Measurements from ENCODE around the gene AKIRIN2.

DNA sequence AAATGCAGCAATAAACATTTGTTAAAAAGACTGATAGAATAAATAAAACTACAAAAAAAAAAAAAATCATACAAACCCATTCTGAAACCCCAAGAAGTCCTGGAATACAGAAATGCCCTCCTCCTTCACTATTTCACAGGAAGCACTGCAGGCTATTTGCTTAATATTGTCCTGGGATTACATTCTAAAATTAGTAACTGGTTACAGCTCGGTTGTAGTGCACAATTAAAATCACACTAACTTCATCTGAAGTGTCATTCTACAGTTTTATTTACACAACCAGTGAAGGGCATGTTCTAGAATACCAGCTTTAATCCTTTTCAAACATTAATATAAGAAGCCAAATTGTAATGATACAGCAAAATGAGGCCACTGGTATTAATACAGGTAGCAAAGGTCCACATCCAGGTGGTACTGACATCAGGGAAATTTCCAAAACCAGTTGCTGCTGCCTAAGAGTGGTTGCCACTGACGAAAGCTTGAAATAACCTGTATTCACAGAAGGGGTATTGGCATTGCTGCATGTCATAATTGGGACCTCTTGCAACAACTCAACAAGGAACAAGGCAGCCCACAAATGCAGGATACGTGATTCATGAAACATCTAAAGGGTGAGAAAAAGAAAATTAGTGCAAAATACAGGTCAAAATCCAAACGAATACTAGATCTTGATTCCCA, 26.9 kb downstream of the AKIRIN2 start:
- TF ChIP-seq ZFP30 (CRISPR knock-in tag; IDR thresholded peaks at IDR 0.05) (no peak), PPARA (CRISPR knock-in tag; IDR thresholded peaks at IDR 0.05; ENCODE audit: borderline replicate concordance) (no peak)
